GM10248 (cell line): Measurements from ENCODE around the gene LHFPL6.

Experiments
- CTCF ChIA-PET: fragments of 300-600 bp; sonication (Branson Sonifier 250); formaldehyde crosslinking; extraction: SDS; loops from one replicate; lab custom pipeline; 2021; ENCODE audit warnings: antibody characterized with exemption; lab: Yijun Ruan, JAX
- POLR2A ChIA-PET: fragments of 350-650 bp; sonication (Branson Sonifier 250); formaldehyde crosslinking; extraction: SDS; loops from one replicate; lab custom pipeline; 2020; ENCODE audit warnings: antibody characterized with exemption; lab: Yijun Ruan, JAX
- DNase-seq: peaks from one replicate; pipeline ENCODE4 v3.0.0; 2012; ENCODE audit errors: extremely low spot score
- TF ChIP-seq, protein P1 (sequence below): IDR thresholded peaks from 2 replicates; pipeline ENCODE4 v1.5.1; 2012; ENCODE audit warnings: mild to moderate bottlenecking, low read depth; ENCODE audit errors: extremely low read depth, missing control alignments, control extremely low read depth

LHFPL6 gene

GRCh38 chr13:39402221-39402970 lies 200.6 kb downstream of the LHFPL6 start:
- TF ChIP-seq, protein P1, sequence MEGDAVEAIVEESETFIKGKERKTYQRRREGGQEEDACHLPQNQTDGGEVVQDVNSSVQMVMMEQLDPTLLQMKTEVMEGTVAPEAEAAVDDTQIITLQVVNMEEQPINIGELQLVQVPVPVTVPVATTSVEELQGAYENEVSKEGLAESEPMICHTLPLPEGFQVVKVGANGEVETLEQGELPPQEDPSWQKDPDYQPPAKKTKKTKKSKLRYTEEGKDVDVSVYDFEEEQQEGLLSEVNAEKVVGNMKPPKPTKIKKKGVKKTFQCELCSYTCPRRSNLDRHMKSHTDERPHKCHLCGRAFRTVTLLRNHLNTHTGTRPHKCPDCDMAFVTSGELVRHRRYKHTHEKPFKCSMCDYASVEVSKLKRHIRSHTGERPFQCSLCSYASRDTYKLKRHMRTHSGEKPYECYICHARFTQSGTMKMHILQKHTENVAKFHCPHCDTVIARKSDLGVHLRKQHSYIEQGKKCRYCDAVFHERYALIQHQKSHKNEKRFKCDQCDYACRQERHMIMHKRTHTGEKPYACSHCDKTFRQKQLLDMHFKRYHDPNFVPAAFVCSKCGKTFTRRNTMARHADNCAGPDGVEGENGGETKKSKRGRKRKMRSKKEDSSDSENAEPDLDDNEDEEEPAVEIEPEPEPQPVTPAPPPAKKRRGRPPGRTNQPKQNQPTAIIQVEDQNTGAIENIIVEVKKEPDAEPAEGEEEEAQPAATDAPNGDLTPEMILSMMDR, result no peak
- ChIA-PET POLR2A (no interaction called here), CTCF (interaction anchor here (1.0 to 1.2 kb wide), 4 partner anchors 11 to 210 kb away, joined by 3 to 5 read pairs (median 4); no protein-coding TSS in a partner anchor)
- DNase-seq, result no peak

DNA sequence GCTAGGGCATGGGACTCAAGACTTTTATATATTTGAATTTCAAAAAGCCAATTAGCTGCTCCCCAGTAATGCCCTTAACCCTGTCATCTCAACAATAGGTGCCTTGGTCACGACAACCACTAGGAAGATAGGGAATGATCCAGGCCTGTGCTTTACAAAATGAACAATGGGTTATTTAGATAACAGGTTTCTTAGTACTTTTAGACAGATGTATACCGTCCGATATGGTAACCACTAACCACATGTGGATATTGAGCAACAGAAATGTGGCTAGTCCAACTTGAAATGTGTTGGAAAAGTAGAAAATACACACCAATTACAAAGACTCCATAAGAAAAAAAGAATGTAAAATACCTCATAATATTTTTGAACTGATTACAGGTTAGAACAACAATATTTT lies 201.2 kb downstream of the LHFPL6 start:
- no peak for DNase-seq
- POLR2A ChIA-PET, result no interaction called here
- CTCF ChIA-PET, result no interaction called here
- TF ChIP-seq, protein P1, result no peak

DNA sequence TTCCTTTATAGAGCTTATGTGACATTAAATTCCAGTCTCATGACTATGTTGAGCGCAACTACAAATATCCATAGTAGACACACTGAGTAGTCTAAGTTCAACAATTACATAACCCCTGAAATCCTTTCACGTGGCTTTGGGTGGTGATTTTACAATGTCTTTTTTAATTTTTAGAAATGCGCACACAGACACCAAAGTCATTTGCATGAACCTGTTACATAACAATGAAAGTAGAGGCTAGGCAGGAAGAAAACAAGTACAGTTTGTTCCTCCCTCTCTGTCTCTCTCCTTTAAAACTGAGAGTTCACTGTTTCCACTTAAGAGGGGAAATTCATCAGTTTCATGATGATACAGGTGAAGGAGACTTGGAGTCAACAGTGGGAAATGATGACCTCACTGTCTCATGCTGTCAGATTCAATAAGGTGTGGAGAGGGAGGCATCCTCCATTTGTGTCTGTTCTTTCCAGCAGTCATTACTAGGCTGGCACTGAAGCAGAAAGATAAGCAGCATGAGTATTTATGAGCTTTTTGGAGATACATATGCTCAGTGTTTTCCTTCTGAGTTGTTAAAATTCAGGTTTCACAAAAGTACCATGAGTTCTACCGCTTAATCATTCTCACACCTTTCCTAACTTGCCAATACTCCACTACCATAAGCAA lies 201.8 kb downstream of the LHFPL6 start:
- POLR2A ChIA-PET, result no interaction called here

DNA sequence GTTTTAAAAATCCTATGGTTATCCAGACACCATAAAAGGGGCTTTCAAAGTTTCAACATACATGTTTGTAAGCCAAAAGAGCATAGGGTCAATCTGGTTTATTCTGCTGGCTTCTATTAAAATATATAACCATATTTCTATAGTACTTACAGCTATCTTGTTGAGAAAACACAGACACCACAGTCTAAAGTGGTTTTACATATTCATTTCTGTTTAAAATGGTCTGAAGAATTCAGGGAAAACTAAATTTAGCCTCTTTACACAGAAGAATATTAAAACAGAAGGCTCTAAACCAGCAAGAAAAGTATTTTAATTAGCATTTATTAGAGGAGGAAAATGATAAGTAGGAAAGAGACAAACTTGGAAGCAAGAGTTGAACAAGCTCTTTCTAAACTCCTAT lies 203.9 kb downstream of the LHFPL6 start:
- DNase-seq, result no peak
- TF ChIP-seq, protein P1, result no peak
- CTCF ChIA-PET, result interaction anchor here (1.2 to 2.8 kb wide), 2 partner anchors 14 to 15 kb away, joined by 3 to 6 read pairs; no protein-coding TSS in a partner anchor

More for the DNA sequence above, 201.8 kb downstream of the LHFPL6 start:
- CTCF ChIA-PET, result no interaction called here
- no peak for DNase-seq
- TF ChIP-seq, protein P1, result no peak

DNA sequence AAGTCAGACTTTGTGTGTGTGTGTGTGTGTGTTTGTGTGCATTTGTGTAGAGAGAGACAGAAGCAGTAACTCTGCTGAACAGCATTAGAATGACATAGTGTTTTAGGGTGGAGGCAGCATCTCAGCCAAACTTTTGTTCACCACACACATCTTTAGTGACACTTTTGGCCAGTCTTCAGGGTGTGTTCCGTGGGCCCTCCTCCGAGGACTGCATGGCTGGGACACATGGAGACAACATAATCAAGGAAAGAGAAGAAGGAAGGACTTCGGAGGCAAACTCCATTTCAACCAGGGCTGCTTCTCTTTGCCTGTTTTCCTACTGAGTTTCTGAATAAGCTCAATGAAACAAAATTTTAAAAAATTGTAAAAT lies 205.1 kb downstream of the LHFPL6 start:
- POLR2A ChIA-PET, result no interaction called here
- TF ChIP-seq, protein P1, result no peak
- DNase-seq, result no peak
- CTCF ChIA-PET, result interaction anchor here (1.0 to 2.8 kb wide), 4 partner anchors 9 to 18 kb away, joined by 3 to 6 read pairs (median 4); no protein-coding TSS in a partner anchor

More for the DNA sequence above, 203.9 kb downstream of the LHFPL6 start:
- POLR2A ChIA-PET, result no interaction called here

DNA sequence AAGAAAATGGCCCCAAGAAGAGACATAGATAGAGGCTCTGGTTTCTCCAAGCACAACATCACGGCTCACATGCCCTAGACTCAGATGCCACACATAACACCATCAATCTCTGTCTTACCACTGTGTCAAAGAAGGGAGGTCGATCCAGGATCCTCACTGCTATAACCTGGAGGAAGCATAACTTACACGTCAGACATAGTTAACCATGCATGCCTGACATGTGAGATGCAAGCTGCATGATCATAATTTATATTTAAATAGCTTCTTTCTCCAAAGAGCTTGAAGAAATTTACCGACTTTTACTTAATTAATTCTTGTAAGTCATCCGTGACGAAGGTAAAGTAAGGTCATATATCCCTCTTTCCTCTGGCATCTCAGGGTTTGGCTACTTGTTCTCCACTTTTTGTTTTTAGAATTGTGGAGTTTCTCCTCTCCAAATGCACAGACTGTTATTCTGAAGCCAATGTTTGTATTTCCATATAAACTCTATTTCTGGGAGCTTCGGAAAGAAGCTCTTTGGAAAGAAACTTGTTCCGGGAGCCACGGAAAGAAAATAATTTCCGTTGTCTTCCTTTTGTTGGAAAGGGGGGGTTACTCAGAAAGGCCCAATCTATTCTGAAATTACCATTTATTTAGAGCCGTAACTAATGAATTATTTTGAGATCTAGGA lies 205.6 kb downstream of the LHFPL6 start:
- TF ChIP-seq, protein P1, result no peak
- no peak for DNase-seq
- ChIA-PET CTCF (interaction anchor here (1.5 to 2.8 kb wide), 2 partner anchors 8 to 12 kb away, joined by 4 to 6 read pairs; no protein-coding TSS in a partner anchor), POLR2A (no interaction called here)
